Adrenal gland (tissue), 12 donors: ENCODE results near the gene NACA2. TPM values are rescaled to one million over a fixed set of nuclear protein-coding genes. Genes with fewer than 3 reads are reported as not detected.

ENCODE experiments used
- DNase-seq, 7 donors: peaks; one replicate each; pipeline ENCODE4 v3.0.0-alpha.2; 2019 to 2020
- H3K27ac ChIP-seq, 5 donors: fragments of 200-600 bp; sonication (generic) in 4 of 5; 1 replicate in 3 of 5; 2 replicates in 2 of 5; pipeline versions ENCODE4 v1.5.1 to v1.8.0; 2016 to 2020; ENCODE audit warnings: mild to moderate bottlenecking in 1 of 5
- H3K27me3 ChIP-seq: fragments of 200-600 bp; 2 replicates; pipeline ENCODE4 v1.8.0; 2021
- H3K36me3 ChIP-seq, 2 donors: fragments of 200-600 bp; replicated peaks in 1 of 2; 1 replicate in 1 of 2; 2 replicates in 1 of 2; pipeline versions ENCODE4 v1.5.1 to v1.8.0; 2018 to 2022
- H3K4me1 ChIP-seq, 2 donors: fragments of 200-600 bp; replicated peaks in 1 of 2; 1 replicate in 1 of 2; 2 replicates in 1 of 2; pipeline versions ENCODE4 v1.5.1 to v1.8.0; 2018 to 2021
- H3K4me3 ChIP-seq, 4 donors: fragments of 200-600 bp; sonication (generic) in 3 of 4; one replicate each; pipeline ENCODE4 v1.5.1; 2016 to 2018
- H3K9me3 ChIP-seq, 3 donors: fragments of 200-600 bp; sonication (generic) in 1 of 3; replicated peaks in 1 of 3; 1 replicate in 2 of 3; 2 replicates in 1 of 3; pipeline versions ENCODE4 v1.5.1 to v1.8.0; 2016 to 2021
- CTCF ChIP-seq, 6 experiments: fragments of 450-650 bp in 4 of 6; fragments of 200-600 bp in 2 of 6; sonication (generic) in 1 of 6; IDR thresholded peaks; 1 replicate in 5 of 6; 2 replicates in 1 of 6; pipeline versions ENCODE4 v1.5.1 to v1.8.0; 2016 to 2021; ENCODE audit warnings: antibody characterized with exemption in 6 of 6, mild to moderate bottlenecking in 2 of 6, moderate library complexity in 1 of 6
- POLR2A ChIP-seq, 2 donors: fragments of 450-650 bp; IDR thresholded peaks; one replicate each; pipeline ENCODE4 v1.6.1; 2017; ENCODE audit warnings: antibody characterized with exemption in 2 of 2, mild to moderate bottlenecking in 2 of 2, moderate library complexity in 1 of 2
- WGBS, 4 donors: extraction: QIAGEN DNeasy Blood & Tissue Kit in 2 of 4; methylation state at CpG; one replicate each; pipeline versions ENCODE4 v1.1.5 to v1.1.7; 2013 to 2017; 5-methylcytosine and 5-hydroxymethylcytosine counted together
- intact Hi-C, 2 donors: fragments of 100-400 bp; cut with DNase I; formaldehyde crosslinking; loops; one replicate each; pipeline versions ENCODE4 v1.14.1 to v1.15.0; 2022 to 2023
- polyA plus RNA-seq, 3 donors: library from polyadenylated mRNA; stranded (reverse); fragments of 200-250 nt in 2 of 3; fragments of 350-450 nt in 1 of 3; fragmentation: Illumina TruSeq in 1 of 3; extraction: RNeasy Lipid Tissue Mini Kit (QIAGEN cat#74804) in 1 of 3; gene quantifications; one replicate each; pipeline ENCODE4 v1.2.3, GENCODE V29; 2013 to 2014
- total RNA-seq, 9 donors: library from RNA; depleted of rRNA in 4 of 9; stranded (reverse); fragments of >200 nt in 4 of 9; fragments of 120-200 nt in 1 of 9; fragmentation: NEBNext Ultra II Directional in 1 of 9; extraction: Animal tissue kit (Norgen Biotek cat#: 25700) in 1 of 9; gene quantifications; one replicate each; pipeline versions ENCODE4 v1.1.0 to v1.2.4, GENCODE V29; 2013 to 2023
- donor health status: healthy with polysubstance abuse.
- donor health status: Bipolar disorder and iron deficiency.
- donor health status: DM: yes; HTN: yes; CAD: no.
- donor health status: DM: no; HTN: no; CAD: no.
- donor health status: DM: no; HTN: no; CAD: no.
- donor health status: DM: yes; HTN: yes; CAD: no.

NACA2 gene
- total and polyA plus RNA-seq, 12 donors, result 0.27 to 0.28 TPM; not detected in 10

GRCh38 chr17:61580502-61580901 is 10.5 kb downstream of the NACA2 start:
- Histone ChIP-seq H3K27me3 (peaks cover 5% of the 10 kb centered on the region), H3K4me3 (no peak overlapping the region), H3K4me1 (no peaks in the 10 kb centered on the region), H3K27ac (no peak overlapping the region), H3K36me3 (no peaks in the 10 kb centered on the region), H3K9me3 (no peaks in the 10 kb centered on the region)
- TF ChIP-seq POLR2A (IDR thresholded peaks at IDR 0.05) (no peak), CTCF (IDR thresholded peaks at IDR 0.05) (no peak)
- intact Hi-C loops, result no loop called here
- 39 to 51% (median 48%) methylated on average over 2 of the region's 2 CpGs for WGBS, 4 donors
- no peak for DNase-seq

DNA sequence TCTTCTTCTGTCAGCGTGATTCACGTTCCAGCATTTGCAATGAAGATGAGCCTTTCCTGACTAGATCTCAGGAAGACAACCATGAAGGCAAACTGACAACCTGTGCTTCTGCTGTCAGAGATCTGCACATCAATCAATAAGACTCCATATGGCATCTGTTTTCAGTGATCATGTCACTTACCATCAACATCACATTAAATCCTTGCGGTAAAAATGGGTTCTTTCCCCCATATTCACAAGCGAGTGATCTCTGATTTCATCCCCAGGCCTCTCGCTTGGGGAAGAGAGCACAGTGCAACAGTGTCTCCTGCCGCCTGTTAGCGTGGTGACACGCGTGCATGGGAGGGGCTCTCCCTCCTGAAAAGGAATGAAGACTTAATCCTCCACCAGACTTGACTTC is 11.1 kb downstream of the NACA2 start:
- intact Hi-C loops, result no loop called here
- no peaks in the 10 kb centered on the region for H3K4me1 ChIP-seq
- H3K27me3 ChIP-seq, result peaks cover 5% of the 10 kb centered on the region
- 60 to 72% (median 66%) methylated on average over 9 of the region's 9 CpGs for WGBS, 4 donors
- H3K36me3 ChIP-seq, result no peaks in the 10 kb centered on the region
- no peak overlapping the region for H3K27ac ChIP-seq
- H3K9me3 ChIP-seq, result no peaks in the 10 kb centered on the region
- no peak overlapping the region for H3K4me3 ChIP-seq
- TF ChIP-seq CTCF (IDR thresholded peaks at IDR 0.05) (no peak), POLR2A (IDR thresholded peaks at IDR 0.05) (no peak)
- no peak for DNase-seq

DNA sequence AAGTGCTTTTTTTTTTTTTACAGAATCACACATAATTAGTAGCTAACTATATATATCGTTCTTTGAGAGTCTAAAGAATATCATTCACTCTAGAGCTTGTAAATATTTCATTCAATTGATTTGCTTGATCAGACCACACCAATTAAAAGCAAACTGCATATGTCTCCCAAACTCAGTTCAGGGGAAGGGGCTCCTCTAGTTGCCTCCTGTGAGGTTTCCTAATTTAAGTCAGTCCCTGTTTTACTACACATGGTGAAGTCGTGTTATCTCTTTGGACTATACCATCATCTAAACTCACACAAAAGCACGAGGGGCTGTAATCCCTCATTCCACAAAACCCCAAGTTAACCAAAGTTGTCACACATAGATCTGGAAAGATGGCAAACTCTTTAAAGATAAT is 11.7 kb downstream of the NACA2 start:
- H3K9me3 ChIP-seq, result no peaks in the 10 kb centered on the region
- TF ChIP-seq CTCF (IDR thresholded peaks at IDR 0.05) (no peak), POLR2A (IDR thresholded peaks at IDR 0.05) (no peak)
- H3K4me1 ChIP-seq, result no peaks in the 10 kb centered on the region
- no peak overlapping the region for H3K4me3 ChIP-seq
- no peaks in the 10 kb centered on the region for H3K36me3 ChIP-seq
- H3K27ac ChIP-seq, result no peak overlapping the region
- WGBS, 4 donors, result 62 to 77% (median 68%) methylated on average over 3 of the region's 3 CpGs
- DNase-seq, result no peak
- intact Hi-C loops, result no loop called here
- H3K27me3 ChIP-seq, result peaks cover 5% of the 10 kb centered on the region

DNA sequence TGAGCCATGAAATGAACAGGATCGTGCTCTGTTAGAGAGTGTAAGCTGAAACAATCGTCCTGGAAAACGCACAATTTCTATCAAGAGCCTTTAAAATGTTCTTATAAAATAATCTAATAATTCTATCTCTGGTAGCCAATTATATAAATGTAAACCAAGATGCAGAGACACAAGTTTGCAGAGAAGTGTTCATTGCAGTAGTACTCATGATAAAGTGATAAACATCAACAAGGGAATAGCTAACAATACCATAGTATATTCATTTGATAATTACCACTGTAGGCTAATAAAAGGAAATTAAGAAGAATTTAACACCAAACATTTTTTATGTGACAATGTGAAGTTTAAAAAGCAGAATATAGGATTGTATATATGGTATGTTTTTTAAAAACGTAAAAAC is 12.4 kb downstream of the NACA2 start:
- Histone ChIP-seq H3K4me1 (no peaks in the 10 kb centered on the region), H3K36me3 (no peaks in the 10 kb centered on the region), H3K9me3 (no peaks in the 10 kb centered on the region), H3K4me3 (no peak overlapping the region), H3K27ac (no peak overlapping the region), H3K27me3 (peaks cover 5% of the 10 kb centered on the region)
- TF ChIP-seq CTCF (IDR thresholded peaks at IDR 0.05), result no peak
- DNase-seq, result no peak
- intact Hi-C loops, result no loop called here
- 81 to 91% (median 85%) methylated on average over 4 of the region's 4 CpGs for WGBS, 4 donors
